Measurements from ENCODE around the gene NR0B2. TPM values are rescaled to one million over a fixed set of nuclear protein-coding genes. Genes with fewer than 3 reads are reported as not detected.
A peak's percentile ranks its signal among the peaks of the same experiment; 100 is the strongest.

Gene NR0B2
- total and polyA plus RNA-seq, 2 of the 13 experiments (the other 11 are each of a cell fraction or from before 2014, with no cell fraction given): 72.5 to 133 TPM

DNA sequence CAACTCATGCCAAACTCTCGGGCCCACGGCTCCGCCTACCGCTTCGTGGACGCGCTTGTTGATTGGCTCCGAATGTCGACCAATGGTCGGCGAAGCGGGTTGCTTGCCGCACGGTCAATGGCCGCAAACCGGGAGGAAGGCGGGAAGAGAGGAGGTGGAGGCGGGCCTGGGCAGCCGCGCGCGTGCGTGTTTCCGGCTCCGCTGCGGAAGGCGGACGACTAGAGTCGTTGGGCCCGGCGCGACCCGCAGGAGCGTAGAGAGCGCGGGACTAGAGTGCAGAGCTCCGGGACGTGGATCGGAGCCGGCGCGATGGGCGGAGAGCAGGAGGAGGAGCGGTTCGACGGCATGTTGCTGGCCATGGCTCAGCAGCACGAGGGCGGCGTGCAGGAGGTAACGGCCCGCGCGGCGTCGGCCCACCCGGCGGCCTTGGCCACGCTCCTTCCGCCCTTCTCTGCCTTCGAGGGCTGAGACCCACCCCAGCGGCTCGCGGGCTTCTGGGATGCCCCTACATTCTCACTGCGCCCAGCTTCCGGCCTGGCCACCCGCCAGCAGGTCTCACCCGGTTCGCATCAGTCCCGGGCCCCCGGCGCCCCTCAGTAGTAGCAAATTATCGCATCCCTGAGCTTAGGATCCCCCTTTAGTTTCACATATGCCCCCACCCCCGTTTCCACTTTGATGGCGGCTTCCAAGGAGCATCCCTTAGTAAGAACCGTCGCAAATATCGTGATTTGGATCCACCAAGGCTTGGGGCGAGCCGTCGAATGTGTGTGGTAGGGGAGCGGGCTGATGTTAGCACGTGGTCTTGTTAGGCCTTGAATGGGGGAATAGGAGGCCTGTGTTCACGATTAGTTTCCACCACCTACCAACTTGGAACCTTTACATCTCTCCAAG is 8.0 kb upstream of the NR0B2 start, which contains the start of gene NUDC (continued):
- TF ChIP-seq MTERF4 (CRISPR knock-in tag; IDR thresholded peaks at IDR 0.05): no peak; the same call in 1 of the 2 replicates
- TF ChIP-seq GATAD1 (CRISPR knock-in tag; IDR thresholded peaks at IDR 0.05): peak; percentile 93
- no peak; the same call in 1 of the 2 replicates for TF ChIP-seq ZNF616 (CRISPR knock-in tag; IDR thresholded peaks at IDR 0.05; ENCODE audit: low read depth)
- no peak for TF ChIP-seq ZNF12 (CRISPR knock-in tag; IDR thresholded peaks at IDR 0.05)
- no peak for TF ChIP-seq KLF12 (CRISPR knock-in tag; IDR thresholded peaks at IDR 0.05; ENCODE audit: borderline replicate concordance)
- TF ChIP-seq ZNF563 (CRISPR knock-in tag; IDR thresholded peaks at IDR 0.05): peak; percentile 93
- TF ChIP-seq ZBTB37 (CRISPR knock-in tag; IDR thresholded peaks at IDR 0.05): no peak
- TF ChIP-seq ZNF224 (CRISPR knock-in tag; IDR thresholded peaks at IDR 0.05): peak; percentile 63; the same call in 1 of the 2 replicates
- TF ChIP-seq ZBTB14 (CRISPR knock-in tag; IDR thresholded peaks at IDR 0.05): no peak; the same call in 1 of the 2 replicates
- peak; percentile 85; the same call in 1 of the 2 replicates for TF ChIP-seq CAMTA2 (CRISPR knock-in tag; IDR thresholded peaks at IDR 0.05; ENCODE audit: borderline replicate concordance)
- TF ChIP-seq BRD4 (CRISPR knock-in tag; IDR thresholded peaks at IDR 0.05): peak; percentile 83; the same call in 1 of the 2 replicates
- peak; percentile 27; the same call in 1 of the 2 replicates for TF ChIP-seq GPN1 (CRISPR knock-in tag; IDR thresholded peaks at IDR 0.05; ENCODE audit: borderline replicate concordance)
- peak; percentile 36; the same call in 1 of the 2 replicates for TF ChIP-seq ZBTB39 (CRISPR knock-in tag; IDR thresholded peaks at IDR 0.05)
- TF ChIP-seq ZNF891 (CRISPR knock-in tag; IDR thresholded peaks at IDR 0.05): peak; percentile 78; the same call in 1 of the 2 replicates
- TF ChIP-seq HNRNPK (IDR thresholded peaks at IDR 0.05; ENCODE audit: low read depth, low read length, poor library complexity, severe bottlenecking): no peak
- TF ChIP-seq ZNF615 (CRISPR knock-in tag; IDR thresholded peaks at IDR 0.05; ENCODE audit: borderline replicate concordance): no peak
- TF ChIP-seq ZNF207 (IDR thresholded peaks at IDR 0.05; ENCODE audit: borderline replicate concordance): no peak
- no peak for TF ChIP-seq ZNF260 (CRISPR knock-in tag; IDR thresholded peaks at IDR 0.05; ENCODE audit: borderline replicate concordance, low read depth)
- TF ChIP-seq ZNF17 (CRISPR knock-in tag; IDR thresholded peaks at IDR 0.05): no peak
- no peak; the same call in none of the 2 replicates for TF ChIP-seq WIZ (CRISPR knock-in tag; IDR thresholded peaks at IDR 0.05)
- TF ChIP-seq ZSCAN22 (CRISPR knock-in tag; IDR thresholded peaks at IDR 0.05): no peak
- peak; percentile 87 for TF ChIP-seq ZNF777 (CRISPR knock-in tag; IDR thresholded peaks at IDR 0.05)
- no peak for TF ChIP-seq ZFAT (CRISPR knock-in tag; conservative IDR thresholded peaks at IDR 0.05)
- TF ChIP-seq HOXD1 (CRISPR knock-in tag; IDR thresholded peaks at IDR 0.05): peak; percentile 75

All from HepG2 (cell line).